Vagina (tissue), 2 donors: ENCODE measurements around the gene NLRP10.

Experiments
- CTCF ChIP-seq, 3 experiments: fragments of 450-650 bp in 2 of 3; fragments of 200-600 bp in 1 of 3; sonication (generic) in 1 of 3; IDR thresholded peaks; one replicate each; pipeline ENCODE4 v1.5.1; 2017 to 2019; ENCODE audit warnings: antibody characterized with exemption in 3 of 3, mild to moderate bottlenecking in 2 of 3, moderate library complexity in 2 of 3
- POLR2A ChIP-seq, 2 donors: fragments of 450-650 bp; IDR thresholded peaks; one replicate each; pipeline ENCODE4 v1.6.1; 2017; ENCODE audit warnings: antibody characterized with exemption in 2 of 2, mild to moderate bottlenecking in 2 of 2, moderate library complexity in 2 of 2
- POLR2AphosphoS5 ChIP-seq, 2 donors: sonication (generic); formaldehyde crosslinking; IDR thresholded peaks; one replicate each; pipeline ENCODE4 v1.9.0; 2017; ENCODE audit warnings: antibody characterized with exemption in 2 of 2, mild to moderate bottlenecking in 2 of 2, low read depth in 1 of 2; ENCODE audit not compliant: insufficient read depth in 1 of 2

GRCh38 chr11:7964873-7965272 is 374 bp downstream of the NLRP10 start:
- TF ChIP-seq CTCF (IDR thresholded peaks at IDR 0.05): no peak
- TF ChIP-seq POLR2A (IDR thresholded peaks at IDR 0.05): no peak
- TF ChIP-seq POLR2AphosphoS5 (IDR thresholded peaks at IDR 0.05; ENCODE audit: insufficient read depth in 1 of 2, low read depth in 1 of 2): no peak
